Measurements from ENCODE around the gene RIC1. TPM values are rescaled to one million over a fixed set of nuclear protein-coding genes. Genes with fewer than 3 reads are reported as not detected.

The RIC1 gene
- total and polyA plus RNA-seq, 2 of the 8 experiments (the other 6 are each of a cell fraction or from before 2014, with no cell fraction given): 10.7 to 24.5 TPM

- no peak overlapping the region for H3K27ac ChIP-seq (ENCODE audit: low read depth, low read length)
- FAIRE-seq: no peak
- no peak overlapping the region for H3K56ac ChIP-seq (replicated peaks; ENCODE audit: insufficient read length, low read depth, low read length)
- no peaks in the 10 kb centered on the region for H3K4me1 ChIP-seq (replicated peaks in 1 of 4; ENCODE audit: control insufficient read depth in 3 of 4, insufficient read depth in 4 of 4, low read length in 3 of 4)
- H3K4ac ChIP-seq (replicated peaks; ENCODE audit: insufficient read length, low read depth, low read length): no peak overlapping the region
- H2AFZ ChIP-seq (ENCODE audit: low read length): no peak overlapping the region
- H2BK12ac ChIP-seq (ENCODE audit: low read depth, low read length): no peak overlapping the region
- no peaks in the 10 kb centered on the region for H3K9me3 ChIP-seq (ENCODE audit: insufficient read depth in 2 of 2, low read depth in 1 of 2, low read length in 1 of 2)
- H4K5ac ChIP-seq (ENCODE audit: insufficient read length, low read depth, low read length): no peak overlapping the region
- H3K36me3 ChIP-seq (ENCODE audit: control insufficient read depth in 2 of 4, insufficient read depth in 4 of 4, low read length in 3 of 4): peaks cover 0 to 6% (median 1%) of the 10 kb centered on the region in 4 experiments; a peak in 2 of 8 replicates
- H2BK20ac ChIP-seq (ENCODE audit: low read length): no peak overlapping the region
- TF ChIP-seq EZH2 (IDR thresholded peaks at IDR 0.05; ENCODE audit: low read depth, low read length, severe bottlenecking) (no peak), ASH2L (IDR thresholded peaks at IDR 0.05; ENCODE audit: low read length) (no peak), SP2 (IDR thresholded peaks at IDR 0.05; ENCODE audit: low read length) (no peak)
- H3K4me3 ChIP-seq (ENCODE audit: extremely low read depth in 1 of 4, insufficient read depth in 2 of 4, low read depth in 3 of 4, low read length in 4 of 4): no peak overlapping the region
- H3K4me2 ChIP-seq (ENCODE audit: insufficient read depth in 1 of 2, low read depth in 2 of 2, low read length in 2 of 2): no peak overlapping the region
- ChIA-PET CTCF (ENCODE audit: partially characterized antibody) (no interaction called here), POLR2A (ENCODE audit: partially characterized antibody) (no interaction called here)
- H3K79me1 ChIP-seq (ENCODE audit: low read depth, low read length): no peaks in the 10 kb centered on the region
- H2BK5ac ChIP-seq (ENCODE audit: low read depth, low read length): no peak overlapping the region
- DNase-seq (ENCODE audit: low read depth in 1 of 2, low spot score in 2 of 2): no peak
- peaks cover 0 to 2% of the 10 kb centered on the region in 2 experiments for H4K20me1 ChIP-seq (replicated peaks in 1 of 2; ENCODE audit: control insufficient read depth in 1 of 2, insufficient read depth in 2 of 2, low read length in 2 of 2)
- WGBS, 2 experiments (ENCODE audit: extremely low coverage in 1 of 2, insufficient coverage in 1 of 2, insufficient read length in 1 of 2, insufficient replicate concordance in 2 of 2, low coverage in 1 of 2, low lambda C conversion rate in 2 of 2, missing lambda C conversion rate in 1 of 2): 96% methylated on average over 6 of the region's 6 CpGs; no CpG with 5 or more reads in 1 of the 2 experiments
- no peak overlapping the region for H2BK15ac ChIP-seq (ENCODE audit: low read length)
- no peak overlapping the region for H3K18ac ChIP-seq (ENCODE audit: extremely low read depth, low read length)
- no peak overlapping the region for H3K23ac ChIP-seq (ENCODE audit: insufficient read length)
- H3K79me2 ChIP-seq (ENCODE audit: control insufficient read depth in 1 of 2, insufficient read depth in 2 of 2, low read length in 2 of 2): no peaks in the 10 kb centered on the region
- H3K14ac ChIP-seq (ENCODE audit: insufficient read length): no peak overlapping the region
- no peak overlapping the region for H2AK5ac ChIP-seq (ENCODE audit: low read depth, low read length)
- no peak overlapping the region for H3K9ac ChIP-seq (replicated peaks in 1 of 4; ENCODE audit: extremely low read depth in 1 of 4, low read depth in 3 of 4, low read length in 3 of 4)
- H4K8ac ChIP-seq (ENCODE audit: extremely low read depth, insufficient read depth, low read length): no peak overlapping the region
- H2BK120ac ChIP-seq (replicated peaks; ENCODE audit: low read depth, low read length): no peak overlapping the region
- H3K27me3 ChIP-seq (replicated peaks in 1 of 4; ENCODE audit: control insufficient read depth in 3 of 4, extremely low read depth in 1 of 4, insufficient read depth in 3 of 4, low read length in 3 of 4): no peaks in the 10 kb centered on the region
- H4K91ac ChIP-seq (replicated peaks; ENCODE audit: insufficient read length, low read length): no peak overlapping the region
- H3K23me2 ChIP-seq (ENCODE audit: low read depth, low read length): no peaks in the 10 kb centered on the region
Measured at GRCh38 chr9:5819174-5819573, 190.3 kb downstream of the RIC1 start.
